Heart left ventricle (tissue), 16 donors: ENCODE data around the gene GALNT2. TPM values are rescaled to one million over a fixed set of nuclear protein-coding genes. Genes with fewer than 3 reads are reported as not detected.
A peak's percentile ranks its signal among the peaks of the same experiment; 100 is the strongest.

ENCODE experiments used
- ATAC-seq, 4 donors: fragments of 200-7000 bp; cut with Tn5 transposase; one replicate each; pipeline ENCODE4 v1.9.1; 2020 to 2022; ENCODE audit warnings: moderate library complexity in 4 of 4, mild to moderate bottlenecking in 3 of 4, moderate number of reproducible peaks in 1 of 4
- DNase-seq, 5 donors: peaks; one replicate each; pipeline ENCODE4 v3.0.0-alpha.2; 2020
- H3K27ac ChIP-seq, 12 donors: fragments of 200-600 bp; sonication (generic) in 4 of 12; one replicate each; pipeline versions ENCODE4 v1.5.0 to v1.8.0; 2016 to 2022; ENCODE audit warnings: mild to moderate bottlenecking in 2 of 12
- H3K27me3 ChIP-seq, 9 donors: fragments of 200-600 bp; sonication (generic) in 2 of 9; one replicate each; pipeline versions ENCODE4 v1.5.1 to v1.8.0; 2016 to 2022; ENCODE audit warnings: mild to moderate bottlenecking in 3 of 9
- H3K36me3 ChIP-seq, 9 donors: fragments of 200-600 bp; sonication (generic) in 2 of 9; one replicate each; pipeline versions ENCODE4 v1.5.0 to v1.8.0; 2018 to 2022; ENCODE audit warnings: mild to moderate bottlenecking in 2 of 9
- H3K4me1 ChIP-seq, 12 donors: fragments of 200-600 bp; sonication (generic) in 4 of 12; one replicate each; pipeline versions ENCODE4 v1.5.0 to v1.8.0; 2016 to 2022; ENCODE audit warnings: mild to moderate bottlenecking in 3 of 12
- H3K4me3 ChIP-seq, 12 donors: fragments of 200-600 bp; sonication (generic) in 4 of 12; one replicate each; pipeline versions ENCODE4 v1.5.0 to v1.8.0; 2017 to 2022; ENCODE audit warnings: mild to moderate bottlenecking in 9 of 12, moderate library complexity in 4 of 12
- H3K9me3 ChIP-seq, 12 donors: fragments of 200-600 bp; sonication (generic) in 4 of 12; one replicate each; pipeline versions ENCODE4 v1.5.0 to v1.8.0; 2016 to 2022; ENCODE audit warnings: mild to moderate bottlenecking in 1 of 12
- CTCF ChIP-seq, 12 donors: fragments of 200-600 bp; sonication (generic) in 4 of 12; IDR thresholded peaks; one replicate each; pipeline versions ENCODE4 v1.5.0 to v1.8.0; 2018 to 2022; ENCODE audit warnings: antibody characterized with exemption in 12 of 12, mild to moderate bottlenecking in 5 of 12
- POLR2A ChIP-seq, 2 donors: fragments of 450-650 bp; IDR thresholded peaks; one replicate each; pipeline ENCODE4 v1.6.1; 2017; ENCODE audit warnings: antibody characterized with exemption in 2 of 2, mild to moderate bottlenecking in 2 of 2, moderate library complexity in 2 of 2
- WGBS, 4 donors: extraction: QIAGEN DNeasy Blood & Tissue Kit in 2 of 4; methylation state at CpG; one replicate each; pipeline versions ENCODE4 v1.1.5 to v1.1.7; 2013 to 2018; 5-methylcytosine and 5-hydroxymethylcytosine counted together
- intact Hi-C, 10 donors: fragments of 100-400 bp; cut with DNase I; formaldehyde crosslinking; loops; one replicate each; pipeline versions ENCODE4 v1.11.1 to v1.14.2; 2022
- polyA plus RNA-seq, 2 donors: library from polyadenylated mRNA; stranded (reverse); fragments of 200-250 nt; gene quantifications; one replicate each; pipeline ENCODE4 v1.2.3, GENCODE V29; 2013
- total RNA-seq, 9 donors: library from RNA; depleted of rRNA in 2 of 9; stranded (reverse); fragments of >200 nt in 2 of 9; fragmentation: NEBNext Ultra II Directional in 3 of 9; extraction: Animal tissue kit (Norgen Biotek cat#: 25700) in 3 of 9; gene quantifications; one replicate each; pipeline versions ENCODE4 v1.1.0 to v1.2.4, GENCODE V29; 2016 to 2023
- donor health status: ischemic (EF 13 %, LVEDD 7.1; RV severe dilation, severe dysfunction).
- donor health status: healthy with polysubstance abuse.
- donor health status: DM: no; HTN: yes; CAD: no.
- donor health status: DM: no; HTN: no; CAD: no.
- donor health status: ischemic (EF 25% LVEDD 6.9; RV normal size, moderate dysfunction).
- donor health status: ischemic (EF 25% LVEDD 5.7; RV mildly dilated, moderate dysfunction).
- donor health status: healthy.
- donor health status: DM: yes; HTN: yes; CAD: no.
- donor health status: ischemic (EF 35%, LVEDD 5.7; RV mildly dilated, moderate dysfunction).
- donor health status: nonischemic (EF 11% LVEDD 7.7; RV severe dilation, severe dysfunction).
- donor health status: DM: yes; HTN: yes; CAD: no.
- donor health status: PGD.
- donor health status: ischemic (EF 29% LVEDD 5.4; RV normal size, mild dysfunction).
- donor health status: nonischemic (EF 23%, LVEDD 6.1; RV moderate dilation, normal function).

The GALNT2 gene
- total and polyA plus RNA-seq, 11 donors = 10.1 to 44.9 (median 31.6) TPM

GRCh38 chr1:230141797-230142607, 75.0 kb downstream of the GALNT2 start:
- intact Hi-C loops = no loop called here
- ATAC-seq = no peak
- no peaks in the 10 kb centered on the region for H3K27me3 ChIP-seq
- no peaks in the 10 kb centered on the region for H3K36me3 ChIP-seq
- H3K4me3 ChIP-seq = no peak overlapping the region
- H3K4me1 ChIP-seq = peaks cover 3 to 88% (median 73%) of the 10 kb centered on the region in 12 donors
- no peak for DNase-seq
- WGBS, 4 donors = 83 to 92% (median 90%) methylated on average over 13 to 15 of the region's 15 CpGs
- TF ChIP-seq POLR2A (IDR thresholded peaks at IDR 0.05) (no peak), CTCF (IDR thresholded peaks at IDR 0.05) (no peak)
- H3K9me3 ChIP-seq = no peaks in the 10 kb centered on the region
- H3K27ac ChIP-seq = peak overlapping the region in 2 of 12 donors; percentile 13

- H3K27me3 ChIP-seq = no peaks in the 10 kb centered on the region
- peaks cover 3 to 88% (median 73%) of the 10 kb centered on the region in 12 donors for H3K4me1 ChIP-seq
- TF ChIP-seq POLR2A (IDR thresholded peaks at IDR 0.05) (no peak), CTCF (IDR thresholded peaks at IDR 0.05) (no peak)
- ATAC-seq = peak in 2 of 4 donors; percentile 23 to 35
- peak overlapping the region in 2 of 12 donors; percentile 13 to 14 for H3K27ac ChIP-seq
- peak in 1 of 5 donors; percentile 58 for DNase-seq
- no peaks in the 10 kb centered on the region for H3K9me3 ChIP-seq
- 68 to 75% (median 71%) methylated on average over 5 of the region's 5 CpGs for WGBS, 4 donors
- no peak overlapping the region for H3K4me3 ChIP-seq
- intact Hi-C loops = no loop called here
- no peaks in the 10 kb centered on the region for H3K36me3 ChIP-seq
Observed at GRCh38 chr1:230142608-230143210, 75.7 kb downstream of the GALNT2 start.

- Histone ChIP-seq H3K36me3 (no peaks in the 10 kb centered on the region), H3K4me1 (peaks cover 3 to 93% (median 77%) of the 10 kb centered on the region in 12 donors), H3K4me3 (no peak overlapping the region), H3K27me3 (no peaks in the 10 kb centered on the region), H3K9me3 (no peaks in the 10 kb centered on the region), H3K27ac (no peak overlapping the region)
- WGBS, 4 donors = 45 to 52% (median 48%) methylated on average over 9 of the region's 9 CpGs
- TF ChIP-seq POLR2A (IDR thresholded peaks at IDR 0.05) (no peak), CTCF (IDR thresholded peaks at IDR 0.05) (no peak)
- ATAC-seq = peak; percentile 18 to 66 (median 40)
- intact Hi-C loops = no loop called here
- no peak for DNase-seq
Observed at GRCh38 chr1:230143534-230143933, 76.5 kb downstream of the GALNT2 start.

GRCh38 chr1:230144010-230144614, 77.1 kb downstream of the GALNT2 start:
- Histone ChIP-seq H3K27ac (no peak overlapping the region), H3K36me3 (no peaks in the 10 kb centered on the region), H3K27me3 (no peaks in the 10 kb centered on the region), H3K4me1 (peaks cover 3 to 88% (median 77%) of the 10 kb centered on the region in 12 donors), H3K9me3 (no peaks in the 10 kb centered on the region), H3K4me3 (no peak overlapping the region)
- intact Hi-C loops = no loop called here
- DNase-seq (no peak), ATAC-seq (no peak)
- 81 to 89% (median 84%) methylated on average over 14 of the region's 14 CpGs for whole genome bisulfite sequencing, 4 donors
- TF ChIP-seq CTCF (IDR thresholded peaks at IDR 0.05) (no peak), POLR2A (IDR thresholded peaks at IDR 0.05) (no peak)
